K562 (cell line): ENCODE measurements around the gene EFCAB9. TPM values are rescaled to one million over a fixed set of nuclear protein-coding genes. Genes with fewer than 3 reads are reported as not detected.

Experiments
- ATAC-seq: fragments of 200-7000 bp; cut with Tn5 transposase; 3 replicates; pipeline ENCODE4 v1.9.1; 2020; ENCODE audit warnings: moderate library complexity
- BruUV-seq: library from RNA; stranded (reverse); fragments of 400-500 nt; replicated peaks from 2 replicates; lab custom pipeline; 2021; lab: Mats Ljungman, UMichigan
- CTCF ChIA-PET: fragments of 300-600 bp; formaldehyde crosslinking; extraction: SDS; loops from one replicate; lab custom pipeline; 2021; ENCODE audit warnings: low intra/inter-chr PET ratio; lab: Yijun Ruan, JAX
- POLR2A ChIA-PET: fragments of 300-600, 350-650 bp; sonication (Branson Sonifier 250); formaldehyde crosslinking; extraction: SDS; loops from one replicate; lab custom pipeline; 2021; ENCODE audit warnings: antibody characterized with exemption, inconsistent platforms; lab: Yijun Ruan, JAX
- DNase-seq, 4 experiments: peaks; one replicate each; pipeline versions ENCODE4 v3.0.0 to v3.0.0-alpha.2; 2011 to 2018; ENCODE audit warnings: low spot score in 3 of 4, mixed read lengths in 3 of 4; ENCODE audit errors: extremely low read depth in 1 of 4
- FAIRE-seq: peaks from 2 replicates; lab custom pipeline; 2011; peaks lifted over from hg19 to GRCh38; lab: Jason Lieb, UNC
- H2AFZ ChIP-seq: 2 replicates; pipeline ENCODE4 v1.6.0; 2011; ENCODE audit warnings: low read depth, low read length, control low read depth, inconsistent platforms
- H3K27ac ChIP-seq: fragments of 200-600 bp; 3 replicates; pipeline ENCODE4 v1.8.0; 2011; ENCODE audit warnings: low read depth, mild to moderate bottlenecking, control low read depth, inconsistent platforms, low read length, moderate library complexity, mixed read lengths; ENCODE audit errors: extremely low read depth
- H3K27me3 ChIP-seq, 2 experiments: fragments of 300-600 bp in 1 of 2; 2 replicates in 1 of 2; 3 replicates in 1 of 2; pipeline versions ENCODE4 v1.6.0 to v1.8.0; 2011; ENCODE audit warnings: inconsistent platforms in 2 of 2, low read length in 2 of 2, mild to moderate bottlenecking in 1 of 2, mixed read lengths in 1 of 2, moderate library complexity in 1 of 2; ENCODE audit not compliant: control insufficient read depth in 2 of 2, insufficient read depth in 2 of 2
- H3K36me3 ChIP-seq: fragments of 300-600 bp; 3 replicates; pipeline ENCODE4 v1.8.0; 2011; ENCODE audit warnings: mild to moderate bottlenecking, low read length, inconsistent platforms; ENCODE audit not compliant: control insufficient read depth, insufficient read depth
- H3K4me1 ChIP-seq, 2 experiments: fragments of 200-600 bp in 1 of 2; replicated peaks in 1 of 2; 2 replicates in 1 of 2; 3 replicates in 1 of 2; pipeline versions ENCODE4 v1.5.1 to v1.8.0; 2011; ENCODE audit warnings: inconsistent platforms in 2 of 2, low read length in 2 of 2, mild to moderate bottlenecking in 1 of 2, mixed read lengths in 1 of 2, moderate library complexity in 1 of 2; ENCODE audit not compliant: control insufficient read depth in 2 of 2, insufficient read depth in 2 of 2
- H3K4me2 ChIP-seq: 2 replicates; pipeline ENCODE4 v1.6.1; 2011; ENCODE audit warnings: low read length, control low read depth, inconsistent platforms, mixed read lengths; ENCODE audit not compliant: insufficient read depth
- H3K4me3 ChIP-seq: fragments of 200-600 bp; sonication (generic), shearing (Covaris generic); 2 replicates; pipeline ENCODE4 v1.5.1; 2016; ENCODE audit warnings: control low read depth, inconsistent platforms
- H3K79me2 ChIP-seq: fragments of 200-600 bp; 3 replicates; pipeline ENCODE4 v1.8.0; 2011; ENCODE audit warnings: low read length, inconsistent platforms; ENCODE audit not compliant: control insufficient read depth, insufficient read depth
- H3K9ac ChIP-seq, 2 experiments: 2 replicates each; pipeline versions ENCODE4 v1.6.0 to v1.6.1; 2011; ENCODE audit warnings: low read depth in 2 of 2, low read length in 2 of 2, control low read depth in 1 of 2, inconsistent platforms in 1 of 2, mild to moderate bottlenecking in 1 of 2, mixed read lengths in 1 of 2; ENCODE audit not compliant: insufficient read depth in 1 of 2
- H3K9me1 ChIP-seq: one replicate; pipeline ENCODE4 v1.6.0; 2011; ENCODE audit warnings: inconsistent platforms, mild to moderate bottlenecking, low read length, moderate library complexity; ENCODE audit not compliant: control insufficient read depth, insufficient read depth
- H3K9me3 ChIP-seq: replicated peaks from 2 replicates; pipeline ENCODE4 v1.5.1; 2011; ENCODE audit warnings: low read depth, low read length, inconsistent platforms; ENCODE audit not compliant: control insufficient read depth, insufficient read depth
- H4K20me1 ChIP-seq: replicated peaks from 2 replicates; pipeline ENCODE4 v1.6.1; 2011; ENCODE audit warnings: low read length, inconsistent platforms, mixed read lengths; ENCODE audit not compliant: control insufficient read depth, insufficient read depth
- BHLHE40 ChIP-seq: IDR thresholded peaks from 2 replicates; pipeline ENCODE4 v1.6.1; 2011; ENCODE audit warnings: low read length, improper control_type of control experiment
- CBFB ChIP-seq: sonication (generic); formaldehyde crosslinking; IDR thresholded peaks from 2 replicates; pipeline ENCODE4 v1.4.0; 2020; ENCODE audit warnings: mild to moderate bottlenecking, missing genetic modification reagents
- CCAR2 ChIP-seq: fragments of 200-400 bp; formaldehyde crosslinking; IDR thresholded peaks from 2 replicates; pipeline ENCODE4 v1.6.1; 2017; ENCODE audit warnings: mild to moderate bottlenecking, low read depth, low read length
- CHD4 ChIP-seq: fragments of 200-600 bp; sonication (generic); IDR thresholded peaks from 3 replicates; pipeline ENCODE4 v1.6.1; 2012; ENCODE audit warnings: low read depth, mild to moderate bottlenecking, mixed read lengths, low read length, inconsistent platforms; ENCODE audit not compliant: insufficient read depth, insufficient replicate concordance, poor library complexity, severe bottlenecking
- KLF6 ChIP-seq: fragments of 250-450 bp; sonication (Bioruptor Pico); IDR thresholded peaks from 2 replicates; pipeline ENCODE4 v1.4.0; 2020; ENCODE audit warnings: mild to moderate bottlenecking, moderate library complexity, borderline replicate concordance
- MCM7 ChIP-seq, 2 experiments: fragments of 450-650 bp; IDR thresholded peaks; 2 replicates each; pipeline ENCODE4 v1.6.1; 2016 to 2018
- POLR2AphosphoS2 ChIP-seq: IDR thresholded peaks from 2 replicates; pipeline ENCODE4 v1.6.1; 2012; ENCODE audit warnings: low read length, improper control_type of control experiment
- RBBP5 ChIP-seq: fragments of 200-600 bp; sonication (generic); IDR thresholded peaks from 2 replicates; pipeline ENCODE4 v1.6.1; 2012; ENCODE audit warnings: borderline replicate concordance, mild to moderate bottlenecking, low read length, control low read depth, inconsistent platforms; ENCODE audit not compliant: insufficient read depth, poor library complexity, severe bottlenecking
- SAFB2 ChIP-seq: fragments of 200-400 bp; formaldehyde crosslinking; IDR thresholded peaks from 2 replicates; pipeline ENCODE4 v1.6.1; 2018; ENCODE audit warnings: borderline replicate concordance, low read length, low read depth, moderate library complexity; ENCODE audit not compliant: severe bottlenecking
- TCFL5 ChIP-seq: fragments of 250-450 bp; sonication (Bioruptor Pico); conservative IDR thresholded peaks from 2 replicates; pipeline ENCODE4 v1.6.1; 2021; ENCODE audit warnings: mild to moderate bottlenecking, moderate library complexity, matching md5 sums
- ZBTB8A ChIP-seq: fragments of 450-650 bp; IDR thresholded peaks from 2 replicates; pipeline ENCODE4 v1.6.1; 2018; ENCODE audit warnings: mild to moderate bottlenecking, moderate library complexity; ENCODE audit not compliant: partially characterized antibody
- ZNF583 ChIP-seq: fragments of 250-450 bp; sonication (Bioruptor Pico); IDR thresholded peaks from 2 replicates; pipeline ENCODE4 v1.4.0; 2020
- WGBS: fragments of 100-300 bp; shearing (Covaris generic); methylation state at CpG from one replicate; pipeline ENCODE4 v1.1.6; 2016; ENCODE audit warnings: low coverage, mixed read lengths; ENCODE audit not compliant: insufficient coverage; ENCODE audit errors: missing lambda C conversion rate; 5-methylcytosine and 5-hydroxymethylcytosine counted together
- in situ Hi-C: fragments of 300-500 bp; cut with MboI; formaldehyde crosslinking; loops from 4 replicates; pipeline ENCODE4 v1.15.0; 2018; ENCODE audit warnings: inconsistent platforms, mixed read lengths
- intact Hi-C: fragments of 100-400 bp; cut with micrococcal nuclease; formaldehyde crosslinking; loops from 2 replicates; pipeline ENCODE4 v1.14.2; 2022
- polyA plus RNA-seq, 8 experiments: library from polyadenylated mRNA; depleted of rRNA in 4 of 8; stranded (reverse) in 5 of 8; unstranded in 3 of 8; fragments of >200 nt; fragmentation: Nextera tagmentation in 2 of 8; fragmentation: Illumina TruSeq in 1 of 8; extraction: Ambion mirVana in 2 of 8; extraction: Trizol in 1 of 8; gene quantifications; 2 replicates each; pipeline versions ENCODE4 v1.2.1 to v1.2.3, GENCODE V29; 2011 to 2014; ENCODE audit warnings: inconsistent platforms in 1 of 8, missing spikeins in 1 of 8
- total RNA-seq, 7 experiments: library from RNA; depleted of rRNA in 6 of 7; stranded (reverse); fragments of >200 nt in 6 of 7; fragmentation: Illumina TruSeq in 2 of 7; extraction: Trizol in 2 of 7; gene quantifications; 2 replicates each; pipeline versions ENCODE4 v1.2.1 to v1.2.3, GENCODE V29; 2011 to 2021; ENCODE audit warnings: low replicate concordance in 1 of 7
- TF ChIP-seq, protein P1 (sequence below): IDR thresholded peaks from 3 replicates; pipeline ENCODE4 v1.6.1; 2011; ENCODE audit warnings: borderline replicate concordance, mild to moderate bottlenecking; ENCODE audit not compliant: insufficient read length, insufficient read depth
- TF ChIP-seq, protein P2 (sequence below), 2 experiments: fragments of 450-650 bp in 1 of 2; sonication (generic) in 1 of 2; formaldehyde crosslinking; conservative IDR thresholded peaks; 2 replicates each; pipeline versions ENCODE4 v1.4.0 to v1.8.1; 2020 to 2022; ENCODE audit warnings: mild to moderate bottlenecking in 1 of 2, missing genetic modification reagents in 1 of 2

Gene EFCAB9
- total and polyA plus RNA-seq, 9 of the 15 experiments (the other 6 are each of a cell fraction or from before 2014, with no cell fraction given): not detected

DNA sequence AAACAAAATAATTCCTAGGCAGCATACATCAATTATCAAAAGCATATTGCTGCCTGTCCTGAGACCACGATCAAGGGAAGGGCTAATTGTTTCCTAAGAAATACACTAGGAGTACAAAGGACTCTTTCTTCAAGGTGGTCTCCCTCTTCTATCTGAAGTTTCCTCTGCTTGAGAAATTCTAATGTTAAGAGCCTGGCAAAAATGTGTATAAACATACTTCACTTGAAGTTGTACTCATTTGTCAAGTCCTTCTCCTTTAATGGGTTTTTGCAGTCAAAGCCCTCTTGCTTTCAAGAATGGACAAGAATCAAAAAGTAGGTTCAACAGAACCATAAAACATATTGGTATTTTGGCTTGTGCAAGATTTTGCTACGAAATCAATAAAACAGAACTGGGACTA is 58.5 kb downstream of the EFCAB9 start:
- Histone ChIP-seq H3K27me3 (peaks cover 4 to 14% of the 10 kb centered on the region in 2 experiments; a peak in 3 of 5 replicates), H3K4me1 (no peaks in the 10 kb centered on the region), H3K9me1 (no peaks in the 10 kb centered on the region), H3K79me2 (no peaks in the 10 kb centered on the region), H3K4me3 (no peak overlapping the region), H2AFZ (no peak overlapping the region), H3K27ac (no peak overlapping the region), H4K20me1 (no peaks in the 10 kb centered on the region; the same call in 1 of the 2 replicates), H3K9ac (no peak overlapping the region), H3K9me3 (no peaks in the 10 kb centered on the region; the same call in 1 of the 2 replicates), H3K4me2 (no peak overlapping the region), H3K36me3 (no peaks in the 10 kb centered on the region)
- no TSS peak for BruUV-seq
- ATAC-seq (no peak), FAIRE-seq (no peak), DNase-seq (no peak)
- TF ChIP-seq CCAR2 (no peak), KLF6 (CRISPR knock-in tag) (no peak), POLR2AphosphoS2 (no peak), MCM7 (IDR thresholded peaks at IDR 0.05) (no peak), CBFB (no peak), TCFL5 (CRISPR knock-in tag) (no peak), ZBTB8A (no peak), RBBP5 (no peak), ZNF583 (CRISPR knock-in tag) (no peak), BHLHE40 (no peak), SAFB2 (no peak), CHD4 (no peak)
- TF ChIP-seq, protein P1, sequence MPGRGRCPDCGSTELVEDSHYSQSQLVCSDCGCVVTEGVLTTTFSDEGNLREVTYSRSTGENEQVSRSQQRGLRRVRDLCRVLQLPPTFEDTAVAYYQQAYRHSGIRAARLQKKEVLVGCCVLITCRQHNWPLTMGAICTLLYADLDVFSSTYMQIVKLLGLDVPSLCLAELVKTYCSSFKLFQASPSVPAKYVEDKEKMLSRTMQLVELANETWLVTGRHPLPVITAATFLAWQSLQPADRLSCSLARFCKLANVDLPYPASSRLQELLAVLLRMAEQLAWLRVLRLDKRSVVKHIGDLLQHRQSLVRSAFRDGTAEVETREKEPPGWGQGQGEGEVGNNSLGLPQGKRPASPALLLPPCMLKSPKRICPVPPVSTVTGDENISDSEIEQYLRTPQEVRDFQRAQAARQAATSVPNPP: no peak
- TF ChIP-seq, protein P2, sequence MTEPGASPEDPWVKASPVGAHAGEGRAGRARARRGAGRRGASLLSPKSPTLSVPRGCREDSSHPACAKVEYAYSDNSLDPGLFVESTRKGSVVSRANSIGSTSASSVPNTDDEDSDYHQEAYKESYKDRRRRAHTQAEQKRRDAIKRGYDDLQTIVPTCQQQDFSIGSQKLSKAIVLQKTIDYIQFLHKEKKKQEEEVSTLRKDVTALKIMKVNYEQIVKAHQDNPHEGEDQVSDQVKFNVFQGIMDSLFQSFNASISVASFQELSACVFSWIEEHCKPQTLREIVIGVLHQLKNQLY (CRISPR knock-in tag; conservative IDR thresholded peaks at IDR 0.05): no peak
- ChIA-PET POLR2A (no interaction called here), CTCF (interaction anchor here (0.6 kb wide), 1 partner anchor 23 kb away, joined by 4 read pairs; no protein-coding TSS in a partner anchor)
- intact Hi-C loops: no loop called here
- in situ Hi-C loops: no loop called here
- WGBS: 0% methylated on average over 2 of the region's 2 CpGs
